Upper lobe of right lung (tissue), 1 donor: ENCODE results near the gene CGNL1. TPM values are rescaled to one million over a fixed set of nuclear protein-coding genes. Genes with fewer than 3 reads are reported as not detected.
A peak's percentile ranks its signal among the peaks of the same experiment; 100 is the strongest.

Experiments
- ATAC-seq: fragments of 200-7000 bp; cut with Tn5 transposase; one replicate; pipeline ENCODE4 v1.9.1; 2020; ENCODE audit warnings: mild to moderate bottlenecking, moderate library complexity
- DNase-seq: peaks from one replicate; pipeline ENCODE4 v3.0.0-alpha.2; 2020
- H3K27ac ChIP-seq: fragments of 200-600 bp; one replicate; pipeline ENCODE4 v1.8.0; 2022
- H3K27me3 ChIP-seq: fragments of 200-600 bp; one replicate; pipeline ENCODE4 v1.8.0; 2022; ENCODE audit warnings: mild to moderate bottlenecking
- H3K36me3 ChIP-seq: fragments of 200-600 bp; one replicate; pipeline ENCODE4 v1.8.0; 2022
- H3K4me1 ChIP-seq: fragments of 200-600 bp; one replicate; pipeline ENCODE4 v1.8.0; 2022
- H3K4me3 ChIP-seq: fragments of 200-600 bp; one replicate; pipeline ENCODE4 v1.8.0; 2022; ENCODE audit warnings: mild to moderate bottlenecking
- H3K9me3 ChIP-seq: fragments of 200-600 bp; one replicate; pipeline ENCODE4 v1.8.0; 2022
- CTCF ChIP-seq: fragments of 200-600 bp; IDR thresholded peaks from one replicate; pipeline ENCODE4 v1.8.0; 2022; ENCODE audit warnings: antibody characterized with exemption
- intact Hi-C: fragments of 100-400 bp; cut with DNase I; formaldehyde crosslinking; loops from one replicate; pipeline ENCODE4 v1.11.0; 2022
- total RNA-seq: library from RNA; stranded (reverse); fragmentation: NEBNext Ultra II Directional; extraction: Animal tissue kit (Norgen Biotek cat#: 25700); gene quantifications from one replicate; pipeline ENCODE4 v1.2.1, GENCODE V29; 2021
- donor health status: DM: no; HTN: yes; CAD: no; lungs with severe emphysema.

The CGNL1 gene
- total RNA-seq, 1 donor from 2014 or later = 54.9 TPM

DNA sequence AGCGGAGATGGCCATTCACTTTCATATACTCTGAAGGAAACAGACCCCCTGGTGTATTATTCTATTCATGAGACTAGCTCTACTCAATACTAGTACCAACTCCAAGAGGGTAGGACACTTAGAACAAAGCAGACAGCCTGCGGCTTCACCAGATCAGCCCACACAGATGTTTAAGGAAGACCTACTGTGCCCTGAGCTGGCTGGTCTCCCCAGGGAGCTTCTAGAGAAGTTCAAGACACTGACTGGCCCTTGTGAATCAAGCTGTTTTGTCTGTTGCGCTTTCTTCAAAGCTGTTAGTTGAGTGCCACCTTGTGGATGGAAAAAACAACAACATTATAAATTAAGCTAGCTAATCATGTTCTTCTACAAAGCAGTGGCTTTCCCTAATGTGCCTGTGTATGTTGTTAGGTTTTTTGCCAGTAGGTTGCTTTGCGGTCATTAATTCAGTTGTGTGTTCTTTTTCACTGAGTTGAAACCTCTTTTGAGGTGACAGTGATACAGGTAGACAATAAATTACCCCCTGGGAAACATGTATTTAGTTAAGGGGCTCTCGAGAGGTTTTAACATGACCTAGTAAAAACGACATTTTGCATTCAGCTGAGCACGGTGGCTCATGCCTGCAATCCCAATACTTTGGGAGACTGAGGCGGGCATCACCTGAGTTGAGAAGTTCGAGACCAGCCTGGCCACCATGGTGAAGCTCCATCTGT, 151.2 kb downstream of the CGNL1 start:
- no peaks in the 10 kb centered on the region for H3K27me3 ChIP-seq
- no peak for DNase-seq
- peak; percentile 60 for TF ChIP-seq CTCF
- H3K36me3 ChIP-seq = peaks cover 4% of the 10 kb centered on the region
- peak; percentile 81 for ATAC-seq
- intact Hi-C loops = loop anchor here (5.0 kb wide), 1 partner anchor 185 kb away; no protein-coding TSS in a partner anchor
- H3K4me3 ChIP-seq = no peak overlapping the region
- no peaks in the 10 kb centered on the region for H3K9me3 ChIP-seq
- H3K4me1 ChIP-seq = no peaks in the 10 kb centered on the region
- no peak overlapping the region for H3K27ac ChIP-seq

GRCh38 chr15:57528940-57529565, 152.7 kb downstream of the CGNL1 start:
- TF ChIP-seq CTCF = no peak
- Histone ChIP-seq H3K4me1 (no peaks in the 10 kb centered on the region), H3K36me3 (peaks cover 3% of the 10 kb centered on the region), H3K4me3 (no peak overlapping the region), H3K27ac (no peak overlapping the region), H3K27me3 (no peaks in the 10 kb centered on the region), H3K9me3 (no peaks in the 10 kb centered on the region)
- ATAC-seq (no peak), DNase-seq (no peak)
- intact Hi-C loops = loop anchor here (5.0 kb wide), 1 partner anchor 187 kb away; no protein-coding TSS in a partner anchor

GRCh38 chr15:57529748-57530147, 153.4 kb downstream of the CGNL1 start:
- no peaks in the 10 kb centered on the region for H3K36me3 ChIP-seq
- H3K27ac ChIP-seq = no peak overlapping the region
- H3K9me3 ChIP-seq = no peaks in the 10 kb centered on the region
- H3K4me3 ChIP-seq = no peak overlapping the region
- H3K4me1 ChIP-seq = no peaks in the 10 kb centered on the region
- DNase-seq (no peak), ATAC-seq (no peak)
- intact Hi-C loops = loop anchor here (5.0 kb wide), 1 partner anchor 187 kb away; no protein-coding TSS in a partner anchor
- no peaks in the 10 kb centered on the region for H3K27me3 ChIP-seq
- TF ChIP-seq CTCF = no peak

- ATAC-seq (no peak), DNase-seq (no peak)
- H3K4me3 ChIP-seq = no peak overlapping the region
- TF ChIP-seq CTCF = no peak
- H3K4me1 ChIP-seq = no peaks in the 10 kb centered on the region
- intact Hi-C loops = no loop called here
- H3K27me3 ChIP-seq = no peaks in the 10 kb centered on the region
- H3K9me3 ChIP-seq = no peaks in the 10 kb centered on the region
- no peaks in the 10 kb centered on the region for H3K36me3 ChIP-seq
- no peak overlapping the region for H3K27ac ChIP-seq
Measured at GRCh38 chr15:57532731-57533447, 156.6 kb downstream of the CGNL1 start.

- no peak for DNase-seq
- H3K9me3 ChIP-seq = no peaks in the 10 kb centered on the region
- H3K27me3 ChIP-seq = no peaks in the 10 kb centered on the region
- H3K4me1 ChIP-seq = no peaks in the 10 kb centered on the region
- no peaks in the 10 kb centered on the region for H3K36me3 ChIP-seq
- no peak overlapping the region for H3K27ac ChIP-seq
- no peak overlapping the region for H3K4me3 ChIP-seq
- ATAC-seq = no peak
- intact Hi-C loops = no loop called here
- no peak for TF ChIP-seq CTCF
Measured at GRCh38 chr15:57533448-57533799, 157.1 kb downstream of the CGNL1 start.
